K562 (cell line): Measurements from ENCODE around the gene BNIP2. TPM values are rescaled to one million over a fixed set of nuclear protein-coding genes. Genes with fewer than 3 reads are reported as not detected.

Experiments used
- ATAC-seq: fragments of 200-7000 bp; cut with Tn5 transposase; 3 replicates; pipeline ENCODE4 v1.9.1; 2020; ENCODE audit warnings: moderate library complexity
- BruUV-seq: library from RNA; stranded (reverse); fragments of 400-500 nt; replicated peaks from 2 replicates; lab custom pipeline; 2021; lab: Mats Ljungman, UMichigan
- CTCF ChIA-PET: fragments of 300-600 bp; formaldehyde crosslinking; extraction: SDS; loops from one replicate; lab custom pipeline; 2021; ENCODE audit warnings: low intra/inter-chr PET ratio; lab: Yijun Ruan, JAX
- POLR2A ChIA-PET: fragments of 300-600, 350-650 bp; sonication (Branson Sonifier 250); formaldehyde crosslinking; extraction: SDS; loops from one replicate; lab custom pipeline; 2021; ENCODE audit warnings: antibody characterized with exemption, inconsistent platforms; lab: Yijun Ruan, JAX
- DNase-seq, 4 experiments: peaks; one replicate each; pipeline versions ENCODE4 v3.0.0 to v3.0.0-alpha.2; 2011 to 2018; ENCODE audit warnings: low spot score in 3 of 4, mixed read lengths in 3 of 4; ENCODE audit errors: extremely low read depth in 1 of 4
- FAIRE-seq: peaks from 2 replicates; lab custom pipeline; 2011; peaks lifted over from hg19 to GRCh38; lab: Jason Lieb, UNC
- H2AFZ ChIP-seq: 2 replicates; pipeline ENCODE4 v1.6.0; 2011; ENCODE audit warnings: low read depth, low read length, control low read depth, inconsistent platforms
- H3K27ac ChIP-seq: fragments of 200-600 bp; 3 replicates; pipeline ENCODE4 v1.8.0; 2011; ENCODE audit warnings: low read depth, mild to moderate bottlenecking, control low read depth, inconsistent platforms, low read length, moderate library complexity, mixed read lengths; ENCODE audit errors: extremely low read depth
- H3K27me3 ChIP-seq, 2 experiments: fragments of 300-600 bp in 1 of 2; 2 replicates in 1 of 2; 3 replicates in 1 of 2; pipeline versions ENCODE4 v1.6.0 to v1.8.0; 2011; ENCODE audit warnings: inconsistent platforms in 2 of 2, low read length in 2 of 2, mild to moderate bottlenecking in 1 of 2, mixed read lengths in 1 of 2, moderate library complexity in 1 of 2; ENCODE audit not compliant: control insufficient read depth in 2 of 2, insufficient read depth in 2 of 2
- H3K36me3 ChIP-seq: fragments of 300-600 bp; 3 replicates; pipeline ENCODE4 v1.8.0; 2011; ENCODE audit warnings: mild to moderate bottlenecking, low read length, inconsistent platforms; ENCODE audit not compliant: control insufficient read depth, insufficient read depth
- H3K4me1 ChIP-seq, 2 experiments: fragments of 200-600 bp in 1 of 2; replicated peaks in 1 of 2; 2 replicates in 1 of 2; 3 replicates in 1 of 2; pipeline versions ENCODE4 v1.5.1 to v1.8.0; 2011; ENCODE audit warnings: inconsistent platforms in 2 of 2, low read length in 2 of 2, mild to moderate bottlenecking in 1 of 2, mixed read lengths in 1 of 2, moderate library complexity in 1 of 2; ENCODE audit not compliant: control insufficient read depth in 2 of 2, insufficient read depth in 2 of 2
- H3K4me2 ChIP-seq: 2 replicates; pipeline ENCODE4 v1.6.1; 2011; ENCODE audit warnings: low read length, control low read depth, inconsistent platforms, mixed read lengths; ENCODE audit not compliant: insufficient read depth
- H3K4me3 ChIP-seq: fragments of 200-600 bp; sonication (generic), shearing (Covaris generic); 2 replicates; pipeline ENCODE4 v1.5.1; 2016; ENCODE audit warnings: control low read depth, inconsistent platforms
- H3K79me2 ChIP-seq: fragments of 200-600 bp; 3 replicates; pipeline ENCODE4 v1.8.0; 2011; ENCODE audit warnings: low read length, inconsistent platforms; ENCODE audit not compliant: control insufficient read depth, insufficient read depth
- H3K9ac ChIP-seq, 2 experiments: 2 replicates each; pipeline versions ENCODE4 v1.6.0 to v1.6.1; 2011; ENCODE audit warnings: low read depth in 2 of 2, low read length in 2 of 2, control low read depth in 1 of 2, inconsistent platforms in 1 of 2, mild to moderate bottlenecking in 1 of 2, mixed read lengths in 1 of 2; ENCODE audit not compliant: insufficient read depth in 1 of 2
- H3K9me1 ChIP-seq: one replicate; pipeline ENCODE4 v1.6.0; 2011; ENCODE audit warnings: inconsistent platforms, mild to moderate bottlenecking, low read length, moderate library complexity; ENCODE audit not compliant: control insufficient read depth, insufficient read depth
- H3K9me3 ChIP-seq: replicated peaks from 2 replicates; pipeline ENCODE4 v1.5.1; 2011; ENCODE audit warnings: low read depth, low read length, inconsistent platforms; ENCODE audit not compliant: control insufficient read depth, insufficient read depth
- H4K20me1 ChIP-seq: replicated peaks from 2 replicates; pipeline ENCODE4 v1.6.1; 2011; ENCODE audit warnings: low read length, inconsistent platforms, mixed read lengths; ENCODE audit not compliant: control insufficient read depth, insufficient read depth
- ATF2 ChIP-seq: sonication (generic); formaldehyde crosslinking; IDR thresholded peaks from 2 replicates; pipeline ENCODE4 v1.8.1; 2022; ENCODE audit warnings: missing genetic modification reagents
- CTCF ChIP-seq, 3 experiments: IDR thresholded peaks in 2 of 3; conservative IDR thresholded peaks in 1 of 3; 2 replicates each; pipeline ENCODE4 v1.5.1; 2011 to 2012; ENCODE audit warnings: low read length in 3 of 3, mild to moderate bottlenecking in 3 of 3, control low read depth in 2 of 3, improper control_type of control experiment in 1 of 3, inconsistent platforms in 1 of 3, low read depth in 1 of 3, mixed read lengths in 1 of 3, moderate library complexity in 1 of 3; ENCODE audit not compliant: insufficient read depth in 2 of 3
- EHMT2 ChIP-seq: fragments of 450-650 bp; IDR thresholded peaks from 2 replicates; pipeline ENCODE4 v1.6.1; 2018; ENCODE audit warnings: antibody characterized with exemption
- FOXA3 ChIP-seq, 2 experiments: fragments of 450-650 bp in 1 of 2; sonication (generic) in 1 of 2; formaldehyde crosslinking; IDR thresholded peaks in 1 of 2; conservative IDR thresholded peaks in 1 of 2; 2 replicates each; pipeline versions ENCODE4 v1.4.0 to v1.8.0; 2020 to 2022; ENCODE audit warnings: mild to moderate bottlenecking in 2 of 2, missing genetic modification reagents in 1 of 2
- HSF4 ChIP-seq: fragments of 250-450 bp; sonication (Bioruptor Pico); IDR thresholded peaks from 2 replicates; pipeline ENCODE4 v2.1.2; 2022; ENCODE audit warnings: mild to moderate bottlenecking, moderate library complexity, borderline replicate concordance
- KLF16 ChIP-seq: IDR thresholded peaks from 2 replicates; pipeline ENCODE4 v1.6.1; 2016; ENCODE audit warnings: antibody characterized with exemption
- MTA1 ChIP-seq: fragments of 450-650 bp; IDR thresholded peaks from 2 replicates; pipeline ENCODE4 v1.6.1; 2017; ENCODE audit warnings: borderline replicate concordance
- NCOA4 ChIP-seq: fragments of 450-650 bp; IDR thresholded peaks from 2 replicates; pipeline ENCODE4 v1.6.1; 2018; ENCODE audit warnings: mild to moderate bottlenecking; ENCODE audit not compliant: partially characterized antibody
- SIRT6 ChIP-seq: IDR thresholded peaks from one replicate; pipeline ENCODE4 v1.6.1; 2012; ENCODE audit warnings: low read depth, mild to moderate bottlenecking, control low read depth, inconsistent platforms, low read length, moderate library complexity
- SIX5 ChIP-seq, 2 experiments: IDR thresholded peaks; 2 replicates each; pipeline ENCODE4 v1.6.1; 2011; ENCODE audit warnings: low read length in 2 of 2, borderline replicate concordance in 1 of 2, low read depth in 1 of 2, mild to moderate bottlenecking in 1 of 2, moderate library complexity in 1 of 2; ENCODE audit not compliant: insufficient read depth in 1 of 2
- SMAD4 ChIP-seq: fragments of 250-450 bp; sonication (Bioruptor Pico); conservative IDR thresholded peaks from 2 replicates; pipeline ENCODE4 v1.8.0; 2021; ENCODE audit warnings: inconsistent platforms, mild to moderate bottlenecking, moderate library complexity
- SREBF1 ChIP-seq: fragments of 150-350 bp; IDR thresholded peaks from 2 replicates; pipeline ENCODE4 v1.6.1; 2014; ENCODE audit warnings: antibody characterized with exemption, low read depth, low read length, borderline replicate concordance
- TBP ChIP-seq: optimal IDR thresholded peaks from 2 replicates; pipeline ENCODE3; 2011; ENCODE audit warnings: low read depth, low read length, improper control_type of control experiment
- ZNF24 ChIP-seq: fragments of 450-650 bp; IDR thresholded peaks from 2 replicates; pipeline ENCODE4 v1.6.1; 2016
- ZNF282 ChIP-seq: sonication (generic); formaldehyde crosslinking; IDR thresholded peaks from 2 replicates; pipeline ENCODE4 v1.8.1; 2023; ENCODE audit warnings: missing genetic modification reagents
- ZNF589 ChIP-seq: fragments of 200-800 bp; sonication (Bioruptor generic); IDR thresholded peaks from 2 replicates; pipeline ENCODE4 v1.6.1; 2016; ENCODE audit warnings: low read depth, missing genetic modification characterization, missing compliant biosample characterization
- WGBS: fragments of 100-300 bp; shearing (Covaris generic); methylation state at CpG from one replicate; pipeline ENCODE4 v1.1.6; 2016; ENCODE audit warnings: low coverage, mixed read lengths; ENCODE audit not compliant: insufficient coverage; ENCODE audit errors: missing lambda C conversion rate; 5-methylcytosine and 5-hydroxymethylcytosine counted together
- in situ Hi-C: fragments of 300-500 bp; cut with MboI; formaldehyde crosslinking; loops from 4 replicates; pipeline ENCODE4 v1.15.0; 2018; ENCODE audit warnings: inconsistent platforms, mixed read lengths
- intact Hi-C: fragments of 100-400 bp; cut with micrococcal nuclease; formaldehyde crosslinking; loops from 2 replicates; pipeline ENCODE4 v1.14.2; 2022
- polyA plus RNA-seq, 8 experiments: library from polyadenylated mRNA; depleted of rRNA in 4 of 8; stranded (reverse) in 5 of 8; unstranded in 3 of 8; fragments of >200 nt; fragmentation: Nextera tagmentation in 2 of 8; fragmentation: Illumina TruSeq in 1 of 8; extraction: Ambion mirVana in 2 of 8; extraction: Trizol in 1 of 8; gene quantifications; 2 replicates each; pipeline versions ENCODE4 v1.2.1 to v1.2.3, GENCODE V29; 2011 to 2014; ENCODE audit warnings: inconsistent platforms in 1 of 8, missing spikeins in 1 of 8
- total RNA-seq, 7 experiments: library from RNA; depleted of rRNA in 6 of 7; stranded (reverse); fragments of >200 nt in 6 of 7; fragmentation: Illumina TruSeq in 2 of 7; extraction: Trizol in 2 of 7; gene quantifications; 2 replicates each; pipeline versions ENCODE4 v1.2.1 to v1.2.3, GENCODE V29; 2011 to 2021; ENCODE audit warnings: low replicate concordance in 1 of 7
- TF ChIP-seq, protein P1 (sequence below): fragments of 450-650 bp; IDR thresholded peaks from 2 replicates; pipeline ENCODE4 v1.6.1; 2016; ENCODE audit warnings: missing biosample characterization, missing genetic modification characterization

Gene BNIP2
- total and polyA plus RNA-seq, 9 of the 15 experiments (the other 6 are each of a cell fraction or from before 2014, with no cell fraction given), result 19.6 to 88.0 (median 52.5) TPM

DNA sequence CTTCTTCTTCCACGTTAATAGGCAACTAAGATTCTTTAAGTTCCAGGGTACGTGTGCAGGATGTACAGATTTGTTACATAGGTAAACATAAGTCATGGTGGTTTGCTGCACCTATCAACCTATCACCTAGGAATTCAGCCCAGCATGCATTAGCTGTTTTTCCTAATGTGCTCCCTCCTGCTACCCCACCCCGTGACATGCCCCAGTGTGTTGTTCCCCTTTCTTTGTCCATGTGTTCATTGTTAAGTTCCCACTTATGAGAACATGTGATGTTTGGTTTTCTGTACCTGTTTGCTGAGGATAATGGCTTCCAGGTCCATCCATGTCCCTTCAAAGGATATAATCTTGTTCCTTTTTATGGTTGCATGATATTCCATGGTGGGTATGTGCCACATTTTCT, 52.9 kb downstream of the BNIP2 start (continued):
- TF ChIP-seq ATF2 (no peak), SIX5 (IDR thresholded peaks at IDR 0.05; ENCODE audit: borderline replicate concordance in 1 of 2, insufficient read depth in 1 of 2, low read depth in 1 of 2, low read length in 2 of 2) (no peak), EHMT2 (no peak), TBP (no peak)
- TF ChIP-seq, all 486 proteins: peak for 0

GRCh38 chr15:59632714-59633113, 56.4 kb downstream of the BNIP2 start:
- 4% methylated on average over 4 of the region's 4 CpGs for WGBS
- FAIRE-seq, result peak; percentile 26
- Histone ChIP-seq H3K36me3 (peaks cover 2% of the 10 kb centered on the region; the same call in 1 of the 3 replicates), H3K9me3 (no peaks in the 10 kb centered on the region), H3K27ac (no peak overlapping the region), H2AFZ (no peak overlapping the region), H3K79me2 (no peaks in the 10 kb centered on the region), H3K4me3 (no peak overlapping the region), H3K4me1 (no peaks in the 10 kb centered on the region; a peak in 1 of 5 replicates), H3K9me1 (no peaks in the 10 kb centered on the region), H3K9ac (no peak overlapping the region), H3K27me3 (no peaks in the 10 kb centered on the region; a peak in 2 of 5 replicates), H3K4me2 (no peak overlapping the region), H4K20me1 (no peaks in the 10 kb centered on the region)
- in situ Hi-C loops, result no loop called here
- ChIA-PET CTCF (no interaction called here), POLR2A (interaction anchor here (1.0 to 1.2 kb wide), 2 partner anchors 9 kb away, joined by 3 read pairs; no protein-coding TSS in a partner anchor)
- peak; percentile 90 for ATAC-seq
- intact Hi-C loops, result loop anchor here (2.0 kb wide), 1 partner anchor 100 kb away; no protein-coding TSS in a partner anchor
- no TSS peak for BruUV-seq
- DNase-seq, result peak in 2 of 4 experiments; percentile 27 to 30
- TF ChIP-seq NCOA4 (no peak), ZNF282 (CRISPR knock-in tag) (no peak), FOXA3 (CRISPR knock-in tag; conservative IDR thresholded peaks at IDR 0.05 in 1 of 2, IDR thresholded peaks at IDR 0.05 in 1 of 2) (no peak), SMAD4 (no peak), SREBF1 (no peak), MTA1 (no peak), ZNF589 (CRISPR knock-in tag) (no peak), CTCF (IDR thresholded peaks at IDR 0.05 in 2 of 3, conservative IDR thresholded peaks at IDR 0.05 in 1 of 3; ENCODE audit: insufficient read depth in 2 of 3, low read depth in 1 of 3, low read length in 3 of 3) (peak; percentile 51 to 57 (median 55); a peak in 5 of 6 replicates), SIRT6 (no peak), HSF4 (CRISPR knock-in tag) (no peak), ZNF24 (no peak), KLF16 (0 out of 2 replicates have a peak, but pooled peaks have one; percentile 9)
- TF ChIP-seq, protein P1, sequence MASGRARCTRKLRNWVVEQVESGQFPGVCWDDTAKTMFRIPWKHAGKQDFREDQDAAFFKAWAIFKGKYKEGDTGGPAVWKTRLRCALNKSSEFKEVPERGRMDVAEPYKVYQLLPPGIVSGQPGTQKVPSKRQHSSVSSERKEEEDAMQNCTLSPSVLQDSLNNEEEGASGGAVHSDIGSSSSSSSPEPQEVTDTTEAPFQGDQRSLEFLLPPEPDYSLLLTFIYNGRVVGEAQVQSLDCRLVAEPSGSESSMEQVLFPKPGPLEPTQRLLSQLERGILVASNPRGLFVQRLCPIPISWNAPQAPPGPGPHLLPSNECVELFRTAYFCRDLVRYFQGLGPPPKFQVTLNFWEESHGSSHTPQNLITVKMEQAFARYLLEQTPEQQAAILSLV (tag), result no peak
